Glutamatergic neuron (in vitro differentiated cells): ENCODE results near the gene ADPGK. TPM values are rescaled to one million over a fixed set of nuclear protein-coding genes. Genes with fewer than 3 reads are reported as not detected.

Experiments
- DNase-seq: peaks from one replicate; pipeline ENCODE4 v3.0.0; 2022
- H3K27ac Mint-ChIP-seq: one replicate; pipeline ENCODE4 v1.8.0; 2020; ENCODE audit warnings: mild to moderate bottlenecking, mixed read lengths, inconsistent platforms; ENCODE audit not compliant: unreplicated experiment
- H3K27me3 Mint-ChIP-seq: one replicate; pipeline ENCODE4 v1.8.0; 2020; ENCODE audit warnings: mild to moderate bottlenecking, moderate library complexity, mixed read lengths, inconsistent platforms; ENCODE audit not compliant: unreplicated experiment
- H3K36me3 Mint-ChIP-seq: one replicate; pipeline ENCODE4 v1.8.0; 2020; ENCODE audit warnings: mild to moderate bottlenecking, mixed read lengths, inconsistent platforms; ENCODE audit not compliant: unreplicated experiment
- H3K4me1 Mint-ChIP-seq: one replicate; pipeline ENCODE4 v1.8.0; 2020; ENCODE audit warnings: mild to moderate bottlenecking, low read depth, mixed read lengths, inconsistent platforms; ENCODE audit not compliant: unreplicated experiment
- H3K4me3 Mint-ChIP-seq: one replicate; pipeline ENCODE4 v1.8.0; 2020; ENCODE audit warnings: mild to moderate bottlenecking, mixed read lengths, inconsistent platforms; ENCODE audit not compliant: unreplicated experiment
- H3K9me3 Mint-ChIP-seq: one replicate; pipeline ENCODE4 v1.8.0; 2020; ENCODE audit warnings: mild to moderate bottlenecking, moderate library complexity, mixed read lengths, inconsistent platforms; ENCODE audit not compliant: unreplicated experiment
- CTCF ChIP-seq: fragments of 200-600 bp; sonication (generic); IDR thresholded peaks from one replicate; pipeline ENCODE4 v1.5.0; 2021; ENCODE audit not compliant: partially characterized antibody, unreplicated experiment
- total RNA-seq: library from RNA; stranded (reverse); fragmentation: NEBNext Ultra II Directional; extraction: Animal tissue kit (Norgen Biotek cat#: 25700); gene quantifications from one replicate; pipeline ENCODE4 v1.2.1, GENCODE V29; 2021; ENCODE audit not compliant: unreplicated experiment

The ADPGK gene
- total RNA-seq, 1 donor from 2014 or later = 33.5 TPM

- DNase-seq = no peak
- H3K27me3 Mint-ChIP-seq = peaks cover 2% of the 10 kb centered on the region
- no peak overlapping the region for H3K27ac Mint-ChIP-seq
- no peaks in the 10 kb centered on the region for H3K9me3 Mint-ChIP-seq
- H3K4me3 Mint-ChIP-seq = no peak overlapping the region
- H3K4me1 Mint-ChIP-seq = no peaks in the 10 kb centered on the region
- no peak for TF ChIP-seq CTCF
- H3K36me3 Mint-ChIP-seq = no peaks in the 10 kb centered on the region
These were observed 48.4 kb downstream of the ADPGK start for GRCh38 chr15:72735111-72735510.

GRCh38 chr15:72733941-72734738 lies 49.4 kb downstream of the ADPGK start:
- no peaks in the 10 kb centered on the region for H3K36me3 Mint-ChIP-seq
- H3K27me3 Mint-ChIP-seq = peaks cover 2% of the 10 kb centered on the region
- H3K27ac Mint-ChIP-seq = no peak overlapping the region
- H3K9me3 Mint-ChIP-seq = no peaks in the 10 kb centered on the region
- H3K4me1 Mint-ChIP-seq = no peaks in the 10 kb centered on the region
- TF ChIP-seq CTCF = no peak
- no peak overlapping the region for H3K4me3 Mint-ChIP-seq
- no peak for DNase-seq

- Mint-ChIP-seq H3K4me3 (no peak overlapping the region), H3K27ac (no peak overlapping the region), H3K9me3 (no peaks in the 10 kb centered on the region), H3K36me3 (no peaks in the 10 kb centered on the region), H3K4me1 (no peaks in the 10 kb centered on the region), H3K27me3 (no peaks in the 10 kb centered on the region)
- no peak for DNase-seq
- TF ChIP-seq CTCF = no peak
These were observed 51.0 kb downstream of the ADPGK start for GRCh38 chr15:72732516-72732915.

GRCh38 chr15:72732086-72732485 lies 51.5 kb downstream of the ADPGK start:
- DNase-seq = no peak

More at GRCh38 chr15:72732086-72732485, 51.5 kb downstream of the ADPGK start:
- Mint-ChIP-seq H3K27me3 (no peaks in the 10 kb centered on the region), H3K27ac (no peak overlapping the region), H3K9me3 (no peaks in the 10 kb centered on the region), H3K36me3 (no peaks in the 10 kb centered on the region), H3K4me1 (no peaks in the 10 kb centered on the region), H3K4me3 (no peak overlapping the region)
- no peak for TF ChIP-seq CTCF
